GM12891 (cell line): ENCODE results near the gene NALCN.

ENCODE experiments used
- PAX5 ChIP-seq: IDR thresholded peaks from 2 replicates; pipeline ENCODE4 v1.6.1; 2011; ENCODE audit warnings: low read length, moderate library complexity, mild to moderate bottlenecking; ENCODE audit not compliant: insufficient read depth, severe bottlenecking
- POLR2A ChIP-seq: IDR thresholded peaks from 2 replicates; pipeline ENCODE4 v1.6.1; 2011; ENCODE audit warnings: low read depth, low read length, control low read depth
- POLR2AphosphoS5 ChIP-seq: IDR thresholded peaks from 2 replicates; pipeline ENCODE4 v1.6.1; 2011; ENCODE audit warnings: low read depth, low read length, control low read depth
- POU2F2 ChIP-seq: IDR thresholded peaks from 2 replicates; pipeline ENCODE4 v1.6.1; 2011; ENCODE audit warnings: low read depth, mild to moderate bottlenecking, control low read depth, low read length, moderate library complexity
- SPI1 ChIP-seq: IDR thresholded peaks from 2 replicates; pipeline ENCODE4 v1.6.1; 2011; ENCODE audit warnings: low read depth, low read length, control low read depth
- TAF1 ChIP-seq: IDR thresholded peaks from 2 replicates; pipeline ENCODE4 v1.6.1; 2011; ENCODE audit warnings: low read depth, low read length, control low read depth

GRCh38 chr13:101010100-101010499 lies 406.2 kb downstream of the NALCN start:
- no peak for TF ChIP-seq TAF1
- no peak for TF ChIP-seq POLR2A
- no peak for TF ChIP-seq POLR2AphosphoS5
- no peak for TF ChIP-seq SPI1
- TF ChIP-seq POU2F2: no peak
- no peak for TF ChIP-seq PAX5
